HEK293 (cell line): ENCODE measurements around the gene ANKUB1.

Experiments used
- CTCF ChIA-PET: fragments of 350-600 bp; formaldehyde crosslinking; extraction: SDS; loops from one replicate; lab custom pipeline; 2021; ENCODE audit warnings: antibody characterized with exemption; lab: Yijun Ruan, JAX
- POLR2A ChIA-PET: fragments of 300-600 bp; formaldehyde crosslinking; extraction: SDS; loops from one replicate; lab custom pipeline; 2020; ENCODE audit warnings: antibody characterized with exemption, inconsistent platforms; lab: Yijun Ruan, JAX
- H3K27ac ChIP-seq: fragments of 200-500 bp; sonication (Bioruptor generic); 2 replicates; pipeline ENCODE4 v1.5.1; 2014; ENCODE audit warnings: low read depth, low read length, control low read depth, inconsistent platforms; ENCODE audit errors: extremely low read depth
- H3K36me3 ChIP-seq, 2 experiments: fragments of 200-500 bp in 1 of 2; sonication (Bioruptor generic) in 1 of 2; 1 replicate in 1 of 2; 2 replicates in 1 of 2; pipeline ENCODE4 v1.5.1; 2014 to 2017; ENCODE audit warnings: inconsistent platforms in 2 of 2, low read length in 2 of 2; ENCODE audit not compliant: control insufficient read depth in 2 of 2, insufficient read depth in 1 of 2
- H3K4me1 ChIP-seq: fragments of 200-500 bp; sonication (Bioruptor generic); 2 replicates; pipeline ENCODE4 v1.5.1; 2014; ENCODE audit warnings: mild to moderate bottlenecking, low read length, inconsistent platforms; ENCODE audit not compliant: control insufficient read depth, insufficient read depth
- H3K4me3 ChIP-seq: 2 replicates; pipeline ENCODE4 v1.5.1; 2011; ENCODE audit warnings: low read depth, mild to moderate bottlenecking, control low read depth, low read length, moderate library complexity
- H3K9me3 ChIP-seq: fragments of 200-500 bp; sonication (Bioruptor generic); 2 replicates; pipeline ENCODE4 v1.5.1; 2014; ENCODE audit warnings: low read depth, low read length, inconsistent platforms; ENCODE audit not compliant: control insufficient read depth, insufficient read depth
- GLIS1 ChIP-seq: fragments of 450-650 bp; formaldehyde crosslinking; IDR thresholded peaks from 2 replicates; pipeline ENCODE4 v1.5.1; 2016; ENCODE audit warnings: missing biosample characterization, missing genetic modification characterization
- KLF7 ChIP-seq: fragments of 450-650 bp; formaldehyde crosslinking; IDR thresholded peaks from 2 replicates; pipeline ENCODE4 v1.5.1; 2016; ENCODE audit warnings: missing biosample characterization, missing genetic modification characterization, borderline replicate concordance
- KLF9 ChIP-seq: fragments of 450-650 bp; formaldehyde crosslinking; IDR thresholded peaks from 2 replicates; pipeline ENCODE4 v1.5.1; 2016; ENCODE audit warnings: missing biosample characterization, missing genetic modification characterization, low read depth
- MYNN ChIP-seq: fragments of 450-650 bp; formaldehyde crosslinking; IDR thresholded peaks from 2 replicates; pipeline ENCODE4 v1.5.1; 2016; ENCODE audit warnings: missing biosample characterization, missing genetic modification characterization, borderline replicate concordance
- PBX3 ChIP-seq: sonication (generic); formaldehyde crosslinking; IDR thresholded peaks from 2 replicates; pipeline ENCODE4 v1.8.1; 2022; ENCODE audit warnings: mild to moderate bottlenecking, moderate library complexity, missing genetic modification reagents
- PRDM10 ChIP-seq: fragments of 450-650 bp; formaldehyde crosslinking; IDR thresholded peaks from 2 replicates; pipeline ENCODE4 v1.5.1; 2016; ENCODE audit warnings: missing biosample characterization, missing genetic modification characterization
- SCRT1 ChIP-seq: fragments of 450-650 bp; formaldehyde crosslinking; IDR thresholded peaks from 2 replicates; pipeline ENCODE4 v1.5.1; 2016; ENCODE audit warnings: missing biosample characterization, missing genetic modification characterization, borderline replicate concordance
- SP7 ChIP-seq: fragments of 450-650 bp; formaldehyde crosslinking; IDR thresholded peaks from 2 replicates; pipeline ENCODE4 v1.5.1; 2016; ENCODE audit warnings: missing biosample characterization, missing genetic modification characterization
- ZBTB7A ChIP-seq: fragments of 450-650 bp; formaldehyde crosslinking; IDR thresholded peaks from 2 replicates; pipeline ENCODE4 v1.5.1; 2016; ENCODE audit warnings: low read depth, missing biosample characterization, missing genetic modification characterization
- ZNF114 ChIP-seq: fragments of 450-650 bp; formaldehyde crosslinking; IDR thresholded peaks from 2 replicates; pipeline ENCODE4 v1.5.0; 2017; ENCODE audit warnings: missing biosample characterization, missing genetic modification characterization
- ZNF2 ChIP-seq: fragments of 450-650 bp; formaldehyde crosslinking; IDR thresholded peaks from 2 replicates; pipeline ENCODE4 v1.5.1; 2016; ENCODE audit warnings: missing biosample characterization, missing genetic modification characterization
- ZNF324 ChIP-seq: fragments of 450-650 bp; formaldehyde crosslinking; IDR thresholded peaks from 2 replicates; pipeline ENCODE4 v1.5.1; 2016; ENCODE audit warnings: missing biosample characterization, missing genetic modification characterization
- ZNF354C ChIP-seq: fragments of 450-650 bp; formaldehyde crosslinking; IDR thresholded peaks from 2 replicates; pipeline ENCODE4 v1.5.1; 2016; ENCODE audit warnings: missing biosample characterization, missing genetic modification characterization, low read depth, borderline replicate concordance
- ZNF37A ChIP-seq: fragments of 450-650 bp; IDR thresholded peaks from 2 replicates; pipeline ENCODE4 v1.5.1; 2018; ENCODE audit warnings: missing biosample characterization, missing genetic modification characterization
- ZNF521 ChIP-seq: fragments of 450-650 bp; formaldehyde crosslinking; IDR thresholded peaks from 2 replicates; pipeline ENCODE4 v1.5.1; 2017; ENCODE audit warnings: missing biosample characterization, mild to moderate bottlenecking, missing genetic modification characterization
- ZNF629 ChIP-seq: fragments of 450-650 bp; formaldehyde crosslinking; IDR thresholded peaks from 2 replicates; pipeline ENCODE4 v1.5.1; 2017; ENCODE audit warnings: missing biosample characterization, missing genetic modification characterization
- ZNF660 ChIP-seq: fragments of 450-650 bp; IDR thresholded peaks from 2 replicates; pipeline ENCODE4 v1.5.1; 2018; ENCODE audit warnings: missing biosample characterization, mild to moderate bottlenecking, missing genetic modification characterization
- ZNF837 ChIP-seq: fragments of 450-650 bp; formaldehyde crosslinking; IDR thresholded peaks from 2 replicates; pipeline ENCODE4 v1.5.1; 2016; ENCODE audit warnings: missing biosample characterization, missing genetic modification characterization
- ZSCAN16 ChIP-seq: fragments of 450-650 bp; formaldehyde crosslinking; IDR thresholded peaks from 2 replicates; pipeline ENCODE4 v1.5.1; 2016; ENCODE audit warnings: missing biosample characterization, missing genetic modification characterization
- ZSCAN18 ChIP-seq: fragments of 450-650 bp; formaldehyde crosslinking; IDR thresholded peaks from 2 replicates; pipeline ENCODE4 v1.5.1; 2016; ENCODE audit warnings: missing biosample characterization, missing genetic modification characterization
- ZXDB ChIP-seq: fragments of 450-650 bp; formaldehyde crosslinking; IDR thresholded peaks from 2 replicates; pipeline ENCODE4 v1.5.1; 2016; ENCODE audit warnings: missing biosample characterization, missing genetic modification characterization
- TF ChIP-seq, protein P1 (sequence below): fragments of 450-650 bp; formaldehyde crosslinking; IDR thresholded peaks from 2 replicates; pipeline ENCODE4 v1.5.1; 2017; ENCODE audit warnings: missing biosample characterization, mild to moderate bottlenecking, missing genetic modification characterization, moderate library complexity
- TF ChIP-seq, protein P2 (sequence below): fragments of 450-650 bp; formaldehyde crosslinking; IDR thresholded peaks from 2 replicates; pipeline ENCODE4 v1.5.1; 2016; ENCODE audit warnings: missing biosample characterization, missing genetic modification characterization

ANKUB1 gene

DNA sequence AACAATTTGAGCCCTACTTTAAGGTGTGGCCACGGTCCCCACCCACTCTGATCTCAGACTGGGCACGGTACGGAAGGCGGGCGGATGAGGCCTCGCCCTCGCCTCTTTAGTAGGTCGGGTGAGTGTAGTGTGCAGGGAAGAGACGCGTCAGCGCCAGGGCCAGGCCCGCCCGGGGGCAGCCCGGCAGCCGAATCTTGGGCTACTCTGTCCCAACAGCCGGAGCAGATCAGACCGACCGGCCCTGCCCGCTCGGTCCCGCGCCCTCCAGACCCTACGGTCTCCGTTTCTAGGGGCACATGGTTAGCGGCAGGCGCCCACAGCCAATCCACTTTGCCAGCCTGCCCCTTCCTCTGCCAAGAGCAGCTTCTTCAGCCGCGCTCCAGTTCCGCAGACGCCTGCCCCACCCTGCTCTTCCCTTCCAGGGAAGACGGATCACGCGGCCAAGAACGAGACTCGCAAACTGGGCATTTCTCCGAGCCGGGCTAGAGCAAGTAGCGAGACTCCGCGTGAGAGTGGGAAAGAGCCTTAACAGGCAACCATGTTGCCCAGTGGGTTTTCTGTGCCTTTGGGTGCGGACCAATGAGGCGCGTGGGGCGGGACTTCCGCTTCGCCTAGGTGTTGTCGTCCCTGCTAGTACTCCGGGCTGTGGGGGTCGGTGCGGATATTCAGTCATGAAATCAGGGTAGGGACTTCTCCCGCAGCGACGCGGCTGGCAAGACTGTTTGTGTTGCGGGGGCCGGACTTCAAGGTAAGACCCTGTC lies 20.4 kb upstream of the ANKUB1 start, which contains the start of gene RNF13:
TSS of gene RNF13 (plus strand) at position 610 of the 761 bp plus-strand sequence. CDS start 32,812 bp downstream, outside the sequence.
- CTCF ChIA-PET: interaction anchor here (1.3 to 1.4 kb wide), 2 partner anchors 46 to 60 kb away, joined by 3 to 4 read pairs; no protein-coding TSS in a partner anchor
- peak within 1 kb of the TSS; percentile 92 for H3K27ac ChIP-seq
- H3K4me3 ChIP-seq: peak within 1 kb of the TSS; percentile 91
- POLR2A ChIA-PET: no interaction called here
- H3K36me3 ChIP-seq: no peaks in the 10 kb centered on the region
- H3K9me3 ChIP-seq: no peaks in the 10 kb centered on the region
- no peaks in the 10 kb centered on the region; the same call in 1 of the 2 replicates for H3K4me1 ChIP-seq
- no peak for TF ChIP-seq ZNF354C (tag by site-specific recombination)
- TF ChIP-seq ZBTB7A (tag by site-specific recombination): no peak
- TF ChIP-seq ZNF521: no peak
- no peak for TF ChIP-seq ZNF114 (tag by site-specific recombination)
- TF ChIP-seq, protein P1, sequence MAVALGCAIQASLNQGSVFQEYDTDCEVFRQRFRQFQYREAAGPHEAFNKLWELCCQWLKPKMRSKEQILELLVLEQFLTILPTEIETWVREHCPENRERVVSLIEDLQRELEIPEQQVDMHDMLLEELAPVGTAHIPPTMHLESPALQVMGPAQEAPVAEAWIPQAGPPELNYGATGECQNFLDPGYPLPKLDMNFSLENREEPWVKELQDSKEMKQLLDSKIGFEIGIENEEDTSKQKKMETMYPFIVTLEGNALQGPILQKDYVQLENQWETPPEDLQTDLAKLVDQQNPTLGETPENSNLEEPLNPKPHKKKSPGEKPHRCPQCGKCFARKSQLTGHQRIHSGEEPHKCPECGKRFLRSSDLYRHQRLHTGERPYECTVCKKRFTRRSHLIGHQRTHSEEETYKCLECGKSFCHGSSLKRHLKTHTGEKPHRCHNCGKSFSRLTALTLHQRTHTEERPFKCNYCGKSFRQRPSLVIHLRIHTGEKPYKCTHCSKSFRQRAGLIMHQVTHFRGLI (tag by site-specific recombination): peak; percentile 26; the same call in 1 of the 2 replicates
- peak; percentile 60 for TF ChIP-seq ZNF324 (tag by site-specific recombination)
- peak; percentile 70; the same call in 1 of the 2 replicates for TF ChIP-seq PBX3
- peak; percentile 50; the same call in 1 of the 2 replicates for TF ChIP-seq ZNF629 (tag by site-specific recombination)
- TF ChIP-seq ZSCAN16 (tag by site-specific recombination): 0 out of 2 replicates have a peak, but pooled peaks have one; percentile 15
- no peak; the same call in 1 of the 2 replicates for TF ChIP-seq ZXDB
- peak; percentile 83 for TF ChIP-seq KLF9 (tag by site-specific recombination)
- TF ChIP-seq SCRT1: no peak
- TF ChIP-seq ZSCAN18: no peak
- TF ChIP-seq ZNF837: no peak
- peak; percentile 89 for TF ChIP-seq KLF7 (tag by site-specific recombination)
- TF ChIP-seq ZNF37A (tag by site-specific recombination): no peak
- TF ChIP-seq, protein P2, sequence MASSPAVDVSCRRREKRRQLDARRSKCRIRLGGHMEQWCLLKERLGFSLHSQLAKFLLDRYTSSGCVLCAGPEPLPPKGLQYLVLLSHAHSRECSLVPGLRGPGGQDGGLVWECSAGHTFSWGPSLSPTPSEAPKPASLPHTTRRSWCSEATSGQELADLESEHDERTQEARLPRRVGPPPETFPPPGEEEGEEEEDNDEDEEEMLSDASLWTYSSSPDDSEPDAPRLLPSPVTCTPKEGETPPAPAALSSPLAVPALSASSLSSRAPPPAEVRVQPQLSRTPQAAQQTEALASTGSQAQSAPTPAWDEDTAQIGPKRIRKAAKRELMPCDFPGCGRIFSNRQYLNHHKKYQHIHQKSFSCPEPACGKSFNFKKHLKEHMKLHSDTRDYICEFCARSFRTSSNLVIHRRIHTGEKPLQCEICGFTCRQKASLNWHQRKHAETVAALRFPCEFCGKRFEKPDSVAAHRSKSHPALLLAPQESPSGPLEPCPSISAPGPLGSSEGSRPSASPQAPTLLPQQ: 0 out of 2 replicates have a peak, but pooled peaks have one; percentile 12
- peak; percentile 18; the same call in 1 of the 2 replicates for TF ChIP-seq ZNF2 (tag by site-specific recombination)
- peak; percentile 65 for TF ChIP-seq SP7 (tag by site-specific recombination)
- TF ChIP-seq ZNF660: peak; percentile 66; the same call in 1 of the 2 replicates
- TF ChIP-seq MYNN (tag by site-specific recombination): no peak
- TF ChIP-seq GLIS1 (tag by site-specific recombination): peak; percentile 52
- peak; percentile 74 for TF ChIP-seq PRDM10 (tag by site-specific recombination)
